Nephron (organoid): ENCODE results near the gene DSCAM.
"Not testable (repeated sequence)": the region's sequence is repeated elsewhere in the genome, so short reads cannot be mapped to it uniquely, and the experiment has no call there.

Experiments used
- H3K27ac Mint-ChIP-seq, 3 experiments: 2 replicates each; pipeline ENCODE4 v1.8.0; 2020; ENCODE audit warnings: mixed read lengths in 3 of 3, mild to moderate bottlenecking in 2 of 3, moderate library complexity in 1 of 3
- H3K27me3 Mint-ChIP-seq: 2 replicates; pipeline ENCODE4 v1.8.0; 2021; ENCODE audit warnings: low read depth, mild to moderate bottlenecking, moderate library complexity, mixed read lengths
- H3K36me3 Mint-ChIP-seq: 2 replicates; pipeline ENCODE4 v1.8.0; 2020; ENCODE audit warnings: low read depth, mixed read lengths
- H3K4me1 Mint-ChIP-seq: 2 replicates; pipeline ENCODE4 v1.8.0; 2020; ENCODE audit warnings: mixed read lengths
- H3K4me3 Mint-ChIP-seq, 3 experiments: 2 replicates each; pipeline ENCODE4 v1.8.0; 2020; ENCODE audit warnings: mild to moderate bottlenecking in 3 of 3, mixed read lengths in 3 of 3, moderate library complexity in 2 of 3
- H3K9me3 Mint-ChIP-seq: 2 replicates; pipeline ENCODE4 v1.8.0; 2020; ENCODE audit warnings: mixed read lengths
- TF ChIP-seq, protein P1 (sequence below), 3 experiments: fragments of 200-600 bp; sonication (generic); IDR thresholded peaks; one replicate each; pipeline ENCODE4 v1.5.0; 2021; ENCODE audit warnings: antibody characterized with exemption in 3 of 3; ENCODE audit not compliant: unreplicated experiment in 3 of 3

The DSCAM gene

DNA sequence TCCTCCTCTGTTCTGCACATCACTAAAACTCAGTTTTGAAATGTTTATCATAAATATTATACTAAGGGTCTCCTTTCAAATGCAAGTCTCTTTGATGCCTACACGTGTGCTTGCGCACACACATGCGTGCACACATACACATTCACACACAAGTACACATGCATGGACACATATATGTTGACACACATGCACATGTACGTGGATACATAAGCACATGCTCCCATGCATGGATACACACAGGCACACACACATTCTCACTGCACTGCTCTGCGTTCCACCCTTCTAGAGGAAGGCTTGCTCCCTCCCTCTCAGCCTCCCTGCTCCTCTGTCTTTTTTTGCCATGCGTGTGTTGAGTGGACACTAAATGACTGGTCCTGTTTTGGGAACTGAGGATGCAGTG is 817.1 kb downstream of the DSCAM start:
- no peaks in the 10 kb centered on the region for H3K36me3 Mint-ChIP-seq
- TF ChIP-seq, protein P1, sequence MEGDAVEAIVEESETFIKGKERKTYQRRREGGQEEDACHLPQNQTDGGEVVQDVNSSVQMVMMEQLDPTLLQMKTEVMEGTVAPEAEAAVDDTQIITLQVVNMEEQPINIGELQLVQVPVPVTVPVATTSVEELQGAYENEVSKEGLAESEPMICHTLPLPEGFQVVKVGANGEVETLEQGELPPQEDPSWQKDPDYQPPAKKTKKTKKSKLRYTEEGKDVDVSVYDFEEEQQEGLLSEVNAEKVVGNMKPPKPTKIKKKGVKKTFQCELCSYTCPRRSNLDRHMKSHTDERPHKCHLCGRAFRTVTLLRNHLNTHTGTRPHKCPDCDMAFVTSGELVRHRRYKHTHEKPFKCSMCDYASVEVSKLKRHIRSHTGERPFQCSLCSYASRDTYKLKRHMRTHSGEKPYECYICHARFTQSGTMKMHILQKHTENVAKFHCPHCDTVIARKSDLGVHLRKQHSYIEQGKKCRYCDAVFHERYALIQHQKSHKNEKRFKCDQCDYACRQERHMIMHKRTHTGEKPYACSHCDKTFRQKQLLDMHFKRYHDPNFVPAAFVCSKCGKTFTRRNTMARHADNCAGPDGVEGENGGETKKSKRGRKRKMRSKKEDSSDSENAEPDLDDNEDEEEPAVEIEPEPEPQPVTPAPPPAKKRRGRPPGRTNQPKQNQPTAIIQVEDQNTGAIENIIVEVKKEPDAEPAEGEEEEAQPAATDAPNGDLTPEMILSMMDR (IDR thresholded peaks at IDR 0.05; ENCODE audit: unreplicated experiment in 3 of 3), result no peak
- H3K9me3 Mint-ChIP-seq, result peaks cover 2% of the 10 kb centered on the region
- no peaks in the 10 kb centered on the region for H3K4me1 Mint-ChIP-seq
- peaks cover 14% of the 10 kb centered on the region for H3K27me3 Mint-ChIP-seq
- H3K27ac Mint-ChIP-seq, result no peak overlapping the region
- no peak overlapping the region for H3K4me3 Mint-ChIP-seq

GRCh38 chr21:40028393-40028792 is 818.6 kb downstream of the DSCAM start:
- H3K4me1 Mint-ChIP-seq, H3K36me3 Mint-ChIP-seq, H3K4me3 Mint-ChIP-seq, H3K27ac Mint-ChIP-seq, H3K9me3 Mint-ChIP-seq: not testable (repeated sequence)
- peaks cover 14% of the 10 kb centered on the region for H3K27me3 Mint-ChIP-seq

- H3K9me3 Mint-ChIP-seq, result no peaks in the 10 kb centered on the region
- TF ChIP-seq, protein P1 (IDR thresholded peaks at IDR 0.05; ENCODE audit: unreplicated experiment in 3 of 3), result no peak
- H3K4me3 Mint-ChIP-seq, result no peak overlapping the region
- no peak overlapping the region for H3K27ac Mint-ChIP-seq
- peaks cover 13% of the 10 kb centered on the region for H3K27me3 Mint-ChIP-seq
- H3K36me3 Mint-ChIP-seq, result no peaks in the 10 kb centered on the region
- H3K4me1 Mint-ChIP-seq, result no peaks in the 10 kb centered on the region
Observed at GRCh38 chr21:40021558-40022351, 825.2 kb downstream of the DSCAM start.

DNA sequence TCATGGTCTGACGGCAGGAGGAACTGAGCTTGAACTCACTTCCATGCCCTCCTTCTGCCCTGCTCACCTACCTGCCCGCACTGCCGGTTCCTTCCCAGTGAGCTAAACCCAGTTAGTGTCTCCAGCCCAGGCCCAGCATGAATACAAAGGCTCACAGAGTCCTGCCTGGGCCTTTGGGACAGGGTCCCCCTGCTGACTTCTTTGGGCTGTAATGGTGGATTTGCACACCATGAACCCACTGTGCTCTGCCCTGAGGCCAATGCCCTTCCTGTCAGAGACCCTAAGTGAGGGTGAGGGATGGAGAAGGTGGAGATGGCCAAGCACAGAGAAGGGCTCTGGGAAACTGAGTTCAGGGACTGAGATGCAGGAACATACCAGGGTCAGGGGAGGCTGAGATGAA is 826.3 kb downstream of the DSCAM start:
- Mint-ChIP-seq H3K27ac (no peak overlapping the region), H3K36me3 (no peaks in the 10 kb centered on the region), H3K9me3 (no peaks in the 10 kb centered on the region), H3K4me1 (no peaks in the 10 kb centered on the region), H3K4me3 (no peak overlapping the region), H3K27me3 (peaks cover 13% of the 10 kb centered on the region)
- TF ChIP-seq, protein P1 (IDR thresholded peaks at IDR 0.05; ENCODE audit: unreplicated experiment in 3 of 3), result no peak

DNA sequence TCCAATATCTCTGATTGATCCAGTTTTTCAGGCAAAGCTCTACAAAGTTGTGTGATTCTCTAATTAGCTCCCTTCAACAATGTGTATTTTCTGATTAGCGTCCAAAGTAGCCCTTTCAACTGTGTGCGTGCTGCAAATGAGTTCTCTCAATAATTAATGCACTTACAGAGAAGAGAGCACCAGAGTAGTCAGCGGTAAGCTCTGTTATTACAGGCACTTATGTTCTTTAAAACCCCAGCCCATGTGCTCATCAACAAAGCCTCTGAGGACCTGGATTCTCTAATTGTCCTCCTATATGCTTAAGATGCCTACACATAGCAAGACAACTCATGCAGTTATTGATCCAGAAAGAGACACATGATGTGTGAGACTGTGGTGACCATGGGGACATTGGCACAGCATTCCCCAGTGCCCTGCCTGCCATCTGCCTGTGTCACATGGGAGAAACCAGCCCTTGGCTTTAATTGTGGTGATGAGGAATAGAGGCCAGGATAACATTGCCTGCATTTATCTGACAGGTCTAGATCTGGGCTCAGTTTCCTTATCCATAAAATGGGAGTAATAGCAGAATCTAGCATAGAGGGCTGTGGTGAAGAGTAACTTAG is 828.0 kb downstream of the DSCAM start:
- no peaks in the 10 kb centered on the region for H3K9me3 Mint-ChIP-seq
- H3K36me3 Mint-ChIP-seq, result no peaks in the 10 kb centered on the region
- TF ChIP-seq, protein P1 (IDR thresholded peaks at IDR 0.05; ENCODE audit: unreplicated experiment in 3 of 3), result no peak
- H3K27ac Mint-ChIP-seq, result no peak overlapping the region
- H3K27me3 Mint-ChIP-seq, result peaks cover 21% of the 10 kb centered on the region
- H3K4me1 Mint-ChIP-seq, result no peaks in the 10 kb centered on the region
- H3K4me3 Mint-ChIP-seq, result no peak overlapping the region

DNA sequence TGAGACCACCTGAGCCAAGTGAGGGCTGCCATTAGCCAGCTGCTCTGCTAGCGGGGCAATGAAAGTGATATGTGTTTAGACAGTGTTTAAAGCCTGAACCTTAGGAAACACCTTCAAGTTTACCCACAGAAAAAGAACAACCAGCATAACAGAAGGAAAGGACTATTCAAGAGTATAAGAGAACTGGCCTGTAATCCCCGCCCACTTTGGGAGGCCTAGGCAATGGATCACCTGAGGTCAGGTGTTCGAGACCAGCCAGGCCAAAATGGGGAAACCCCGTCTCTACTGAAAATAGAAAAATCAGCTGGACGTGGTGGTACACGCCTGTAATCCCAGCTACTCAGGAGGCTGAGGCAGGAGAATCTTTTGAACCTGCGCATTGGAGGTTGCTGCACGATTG is 830.3 kb downstream of the DSCAM start:
- H3K36me3 Mint-ChIP-seq, result no peaks in the 10 kb centered on the region
- H3K27ac Mint-ChIP-seq, result no peak overlapping the region
- peaks cover 19% of the 10 kb centered on the region for H3K27me3 Mint-ChIP-seq
- TF ChIP-seq, protein P1 (IDR thresholded peaks at IDR 0.05; ENCODE audit: unreplicated experiment in 3 of 3), result no peak
- H3K4me1 Mint-ChIP-seq, result peaks cover 1% of the 10 kb centered on the region
- no peaks in the 10 kb centered on the region for H3K9me3 Mint-ChIP-seq
- no peak overlapping the region for H3K4me3 Mint-ChIP-seq
